Activated T-helper 2 cell treated with anti-CD3 and anti-CD28 coated beads, Interferon-gamma antibody, Interleukin-2, Interleukin-4, amounts not matched to agents 10 μg/mL and 5 μg/mL and 100 μg/mL, durations not matched to agents 14 hours and 24 hours and 36 hours (primary cell): ENCODE data around the gene MXD4. TPM values are rescaled to one million over a fixed set of nuclear protein-coding genes. Genes with fewer than 3 reads are reported as not detected.

ENCODE experiments used
- DNase-seq: peaks from one replicate; pipeline ENCODE4 v3.0.0; 2021; ENCODE audit warnings: low spot score
- H3K27ac Mint-ChIP-seq: one replicate; pipeline ENCODE4 v1.8.0; 2021; ENCODE audit warnings: mixed read lengths
- H3K27me3 Mint-ChIP-seq: one replicate; pipeline ENCODE4 v1.8.0; 2021; ENCODE audit warnings: low read depth, mixed read lengths
- H3K36me3 Mint-ChIP-seq: one replicate; pipeline ENCODE4 v1.8.0; 2021; ENCODE audit warnings: low read depth, mixed read lengths
- H3K4me1 Mint-ChIP-seq: one replicate; pipeline ENCODE4 v1.8.0; 2021; ENCODE audit warnings: low read depth, mixed read lengths
- H3K4me3 Mint-ChIP-seq: one replicate; pipeline ENCODE4 v1.8.0; 2021; ENCODE audit warnings: low read depth, mild to moderate bottlenecking, moderate library complexity, mixed read lengths
- H3K9me3 Mint-ChIP-seq: one replicate; pipeline ENCODE4 v1.8.0; 2021; ENCODE audit warnings: mixed read lengths
- intact Hi-C: fragments of 100-400 bp; cut with micrococcal nuclease; formaldehyde crosslinking; loops from one replicate; pipeline ENCODE4 v1.15.1; 2023
- total RNA-seq: library from RNA; stranded (reverse); gene quantifications from 2 replicates; pipeline ENCODE4 v1.2.3, GENCODE V29; 2022

Gene MXD4
- total RNA-seq, 1 donor from 2014 or later: 7.9 TPM

DNA sequence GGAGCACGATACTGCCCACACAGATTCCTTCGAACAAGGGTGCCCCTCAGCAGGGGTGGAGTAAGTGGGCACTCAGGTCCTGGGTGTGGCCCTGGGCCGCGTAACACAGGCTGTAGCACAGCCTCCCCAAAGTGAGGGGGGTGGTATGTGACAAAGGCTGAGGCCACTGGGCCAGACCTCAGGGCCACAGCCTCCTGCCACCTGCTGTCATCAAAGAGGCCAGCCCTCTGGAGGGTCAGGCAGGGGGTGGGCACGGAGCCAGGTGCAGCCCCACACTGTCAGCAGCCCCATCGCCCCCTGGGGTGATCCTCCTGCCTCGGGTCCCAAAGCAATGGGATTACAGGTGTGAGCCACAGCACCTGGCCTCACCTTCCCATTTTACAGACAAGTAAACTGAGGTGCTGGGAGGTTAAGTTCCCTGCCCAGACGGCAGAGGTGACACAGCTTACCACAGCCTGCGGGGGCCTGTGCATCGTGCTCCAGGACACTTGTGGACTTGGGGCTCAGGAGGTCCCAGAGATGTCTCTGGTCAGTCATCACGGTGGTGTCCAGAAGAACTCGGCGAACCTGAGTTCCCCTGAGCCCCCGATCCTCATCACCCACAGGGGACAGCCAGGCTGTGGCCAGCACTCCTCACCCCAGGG is 27.5 kb upstream of the MXD4 start:
- DNase-seq: no peak
- no peak overlapping the region for H3K4me3 Mint-ChIP-seq
- no peaks in the 10 kb centered on the region for H3K9me3 Mint-ChIP-seq
- H3K4me1 Mint-ChIP-seq: peaks cover 10% of the 10 kb centered on the region
- no peak overlapping the region for H3K27ac Mint-ChIP-seq
- peaks cover 5% of the 10 kb centered on the region for H3K27me3 Mint-ChIP-seq
- no peaks in the 10 kb centered on the region for H3K36me3 Mint-ChIP-seq
- intact Hi-C loops: no loop called here

DNA sequence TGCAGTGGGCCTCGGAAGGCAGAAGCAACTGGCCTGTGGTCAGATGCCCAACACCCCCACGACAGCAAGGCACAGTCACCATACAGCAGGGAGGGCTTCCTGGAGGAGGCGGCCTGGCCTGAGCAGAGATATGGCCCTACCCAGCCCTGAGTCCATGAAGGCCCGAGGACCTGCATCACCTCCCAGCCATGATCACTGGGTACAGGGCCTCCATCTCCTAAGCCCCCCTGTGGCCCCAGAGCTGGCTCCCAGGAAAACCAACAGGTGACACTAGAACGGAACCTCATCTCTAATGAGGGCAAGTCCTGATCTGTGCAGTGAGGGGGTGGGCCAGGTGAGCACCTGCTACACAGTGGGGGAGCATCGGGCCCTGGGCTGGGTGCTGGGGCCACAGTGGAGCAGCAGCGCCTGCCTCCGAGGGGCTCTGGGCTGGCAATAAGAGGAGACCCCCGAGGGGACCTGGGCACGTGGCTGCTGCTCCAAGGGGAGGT is 26.2 kb upstream of the MXD4 start:
- DNase-seq: no peak
- H3K9me3 Mint-ChIP-seq: no peaks in the 10 kb centered on the region
- H3K36me3 Mint-ChIP-seq: no peaks in the 10 kb centered on the region
- no peak overlapping the region for H3K27ac Mint-ChIP-seq
- H3K4me1 Mint-ChIP-seq: peaks cover 10% of the 10 kb centered on the region
- H3K27me3 Mint-ChIP-seq: peaks cover 3% of the 10 kb centered on the region
- H3K4me3 Mint-ChIP-seq: no peak overlapping the region
- intact Hi-C loops: no loop called here

DNA sequence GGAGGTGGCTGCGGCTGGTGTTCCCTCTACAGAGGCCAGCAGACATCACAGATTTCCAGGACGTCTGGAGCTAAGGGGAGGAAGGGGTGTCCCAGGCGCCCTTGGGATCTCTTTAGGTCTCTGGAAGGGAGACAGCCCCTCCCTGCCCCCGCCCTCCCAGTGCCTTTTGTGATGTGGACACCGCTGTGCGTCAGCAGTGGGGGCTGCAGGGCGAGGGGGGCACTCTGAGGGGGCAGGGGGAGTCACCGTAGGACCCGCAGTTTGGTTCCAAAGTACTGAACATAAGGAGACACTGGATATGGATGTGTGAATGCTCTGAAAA is 25.6 kb upstream of the MXD4 start:
- H3K36me3 Mint-ChIP-seq: no peaks in the 10 kb centered on the region
- H3K4me1 Mint-ChIP-seq: peaks cover 11% of the 10 kb centered on the region

DNA sequence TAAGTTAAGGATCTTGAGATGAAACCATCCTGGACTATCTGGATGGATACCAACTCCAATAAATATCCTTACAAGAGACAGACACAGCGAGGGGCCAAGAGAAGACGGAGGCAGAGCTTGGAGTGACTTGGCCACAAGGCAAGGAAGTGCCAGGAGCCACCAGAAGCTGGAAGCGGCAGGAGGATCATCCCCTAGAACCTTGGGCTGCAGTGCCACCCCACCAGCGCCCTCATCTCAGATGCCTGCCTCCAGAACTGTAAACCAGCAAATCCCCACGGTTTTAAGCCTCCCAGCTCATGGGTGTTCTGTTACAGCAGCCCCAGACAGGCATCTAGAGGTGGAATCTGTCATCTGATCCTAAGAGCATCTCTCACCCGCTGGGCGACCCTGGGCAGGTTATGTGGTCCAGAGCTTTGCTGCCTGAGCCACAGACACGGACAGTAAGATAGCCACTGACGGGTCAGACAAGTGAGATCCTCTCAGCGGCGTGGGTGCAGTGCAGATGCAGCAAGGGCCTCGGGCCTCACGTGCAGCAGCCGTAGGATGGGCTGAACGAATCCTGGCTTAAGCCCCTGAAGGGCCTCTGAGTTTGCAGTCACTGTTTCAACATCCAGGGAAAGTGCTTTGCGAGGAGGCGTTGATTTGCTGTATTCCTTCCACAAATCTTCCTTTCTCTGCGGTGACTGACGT is 25.1 kb upstream of the MXD4 start:
- Mint-ChIP-seq H3K27me3 (no peaks in the 10 kb centered on the region), H3K4me3 (no peak overlapping the region), H3K9me3 (no peaks in the 10 kb centered on the region), H3K4me1 (peaks cover 16% of the 10 kb centered on the region), H3K36me3 (no peaks in the 10 kb centered on the region), H3K27ac (no peak overlapping the region)
- intact Hi-C loops: no loop called here
- no peak for DNase-seq

More for the DNA sequence above, 25.6 kb upstream of the MXD4 start:
- Mint-ChIP-seq H3K9me3 (no peaks in the 10 kb centered on the region), H3K27me3 (no peaks in the 10 kb centered on the region), H3K4me3 (no peak overlapping the region), H3K27ac (no peak overlapping the region)
- DNase-seq: no peak
- intact Hi-C loops: no loop called here

DNA sequence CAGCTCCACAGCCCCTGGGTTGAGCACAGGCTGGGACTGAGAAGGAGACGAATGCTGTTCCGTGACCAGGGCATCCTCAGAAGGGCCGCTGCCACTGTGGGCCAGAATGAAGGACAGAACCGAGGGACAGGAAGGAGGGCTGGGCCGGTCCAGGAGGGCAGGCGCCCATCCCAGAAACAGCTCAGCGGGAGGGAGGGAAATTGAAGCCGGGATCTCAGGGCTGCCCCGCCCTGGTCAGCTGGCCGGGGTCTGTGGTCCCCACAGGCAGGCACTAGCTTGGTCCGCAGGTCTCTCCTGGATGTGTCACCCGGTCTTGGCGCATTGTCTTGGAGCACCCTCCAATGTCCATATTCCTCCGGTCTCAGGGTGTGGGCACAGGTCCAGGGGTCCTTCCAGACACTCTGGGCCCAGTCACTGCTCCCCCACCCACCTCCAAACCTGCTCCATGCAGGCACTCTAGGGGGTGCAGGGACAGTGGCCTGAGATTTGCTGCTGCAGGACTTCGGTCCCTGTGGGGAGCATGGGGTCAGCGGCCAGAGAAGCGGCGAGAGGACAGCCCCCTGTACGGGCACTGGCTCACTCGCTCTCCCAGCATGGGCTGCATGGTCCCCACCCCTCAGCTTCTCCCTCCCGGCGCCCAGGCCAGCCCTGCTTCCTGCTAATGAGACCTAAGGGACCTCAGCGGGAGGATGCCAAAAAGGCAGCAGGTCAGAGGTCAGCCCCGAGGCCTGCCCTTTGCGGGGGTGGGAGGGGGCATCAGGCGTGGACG is 23.9 kb upstream of the MXD4 start:
- Mint-ChIP-seq H3K27me3 (no peaks in the 10 kb centered on the region), H3K9me3 (no peaks in the 10 kb centered on the region), H3K4me1 (peaks cover 25% of the 10 kb centered on the region), H3K4me3 (no peak overlapping the region), H3K27ac (no peak overlapping the region), H3K36me3 (no peaks in the 10 kb centered on the region)
- intact Hi-C loops: no loop called here
- no peak for DNase-seq

DNA sequence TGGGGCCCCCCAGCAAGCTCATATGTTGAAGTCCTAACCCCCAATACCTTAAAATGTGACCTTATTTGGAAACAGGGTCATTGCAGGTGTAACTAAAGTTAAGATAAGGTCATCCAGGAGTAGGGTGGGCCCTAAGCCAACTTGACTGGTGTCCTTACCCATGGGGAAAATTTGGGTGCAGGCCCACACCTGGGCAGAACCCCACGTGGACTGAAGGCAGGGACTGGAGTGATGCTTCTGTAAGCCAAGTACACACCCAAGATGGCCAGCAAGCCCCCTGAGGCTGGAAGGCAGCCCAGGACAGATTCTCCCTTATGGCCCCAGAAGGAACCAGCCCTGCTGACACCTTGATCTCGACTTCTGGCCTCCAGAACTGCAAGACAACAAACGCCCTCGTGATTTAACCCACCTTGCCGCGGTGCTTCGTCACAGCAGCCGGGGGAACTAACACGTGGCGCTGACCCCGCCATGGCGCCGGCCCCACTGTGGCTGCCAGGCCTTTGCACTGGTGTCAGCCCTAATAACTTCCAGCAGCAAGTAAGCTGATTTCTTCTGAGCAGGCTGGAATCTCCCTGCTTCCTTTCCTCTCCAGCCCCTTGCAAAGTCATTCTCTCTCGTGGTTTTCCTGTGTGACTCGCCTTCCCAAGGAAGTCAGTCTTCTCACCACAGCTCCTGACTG is 23.2 kb upstream of the MXD4 start:
- H3K27ac Mint-ChIP-seq: no peak overlapping the region
- H3K4me3 Mint-ChIP-seq: no peak overlapping the region
- peaks cover 26% of the 10 kb centered on the region for H3K4me1 Mint-ChIP-seq
- no peak for DNase-seq
- intact Hi-C loops: no loop called here
- H3K36me3 Mint-ChIP-seq: no peaks in the 10 kb centered on the region
- H3K9me3 Mint-ChIP-seq: no peaks in the 10 kb centered on the region
- no peaks in the 10 kb centered on the region for H3K27me3 Mint-ChIP-seq

DNA sequence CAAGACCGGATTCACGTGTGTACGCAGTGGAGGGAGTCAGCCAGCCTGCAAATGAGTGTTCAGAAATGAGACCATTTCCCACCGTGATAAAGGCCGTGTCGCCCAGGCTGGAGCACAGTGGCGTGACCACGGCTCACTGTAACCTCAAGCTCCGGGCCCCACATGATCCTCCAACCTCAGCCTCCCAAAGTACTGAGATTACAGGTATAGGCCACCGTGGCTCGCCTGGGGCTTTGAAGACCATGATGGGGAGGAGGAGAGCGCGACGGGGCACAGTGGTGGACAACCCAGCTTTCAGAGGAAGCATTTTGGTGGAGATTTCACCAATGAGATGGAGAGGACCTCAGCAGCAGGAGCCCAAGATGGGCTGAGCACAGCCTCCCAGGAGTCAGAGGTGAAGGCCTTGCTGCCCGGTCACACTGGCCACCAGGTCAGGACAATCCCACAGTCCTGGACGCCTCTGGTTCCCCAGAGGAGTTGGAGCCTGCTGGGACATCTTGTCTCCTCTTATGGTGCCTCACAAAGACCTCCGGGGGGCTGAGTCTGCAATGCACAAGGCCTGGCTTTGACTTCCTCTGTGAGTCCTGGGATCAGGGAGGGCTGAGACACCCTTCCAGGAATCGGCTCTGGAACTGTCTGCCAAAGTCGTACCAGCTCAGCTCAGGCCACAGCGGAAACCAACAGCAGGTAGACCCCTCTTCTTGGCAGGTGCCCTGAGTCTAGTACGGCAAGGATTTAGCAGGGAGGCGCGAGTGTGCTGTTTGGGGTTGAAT is 22.4 kb upstream of the MXD4 start:
- peaks cover 24% of the 10 kb centered on the region for H3K4me1 Mint-ChIP-seq
- no peak overlapping the region for H3K27ac Mint-ChIP-seq
- H3K27me3 Mint-ChIP-seq: no peaks in the 10 kb centered on the region
- H3K36me3 Mint-ChIP-seq: no peaks in the 10 kb centered on the region
- H3K9me3 Mint-ChIP-seq: no peaks in the 10 kb centered on the region
- H3K4me3 Mint-ChIP-seq: no peak overlapping the region
- no peak for DNase-seq
- intact Hi-C loops: no loop called here

DNA sequence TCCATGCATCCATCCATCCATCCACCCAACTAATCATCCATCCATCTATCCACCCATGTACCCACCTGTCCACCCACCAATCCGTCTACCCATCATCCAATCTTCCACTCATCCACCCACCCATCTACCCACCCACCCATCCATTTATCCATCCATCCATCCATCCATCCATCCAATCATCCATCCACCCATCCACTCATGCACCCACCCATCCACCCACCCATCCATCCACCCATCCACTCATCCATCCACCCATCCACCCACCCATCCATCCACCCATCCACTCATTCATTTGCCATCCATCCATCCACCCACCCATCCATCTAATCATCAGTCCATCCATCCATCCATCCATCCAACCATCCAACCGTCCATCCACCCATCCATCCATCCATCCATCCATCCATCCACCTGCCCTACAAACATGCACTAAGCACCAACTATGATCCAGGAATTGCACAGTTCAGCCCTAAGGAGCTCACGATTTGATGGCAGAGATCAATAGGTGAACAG is 21.3 kb upstream of the MXD4 start:
- no peaks in the 10 kb centered on the region for H3K9me3 Mint-ChIP-seq
- intact Hi-C loops: loop anchor here (2.0 kb wide), 2 partner anchors 20 to 130 kb away; partner anchors contain the start of gene MXD4
- no peak overlapping the region for H3K4me3 Mint-ChIP-seq
- no peaks in the 10 kb centered on the region for H3K27me3 Mint-ChIP-seq
- H3K27ac Mint-ChIP-seq: no peak overlapping the region
- H3K4me1 Mint-ChIP-seq: peaks cover 24% of the 10 kb centered on the region
- no peaks in the 10 kb centered on the region for H3K36me3 Mint-ChIP-seq
- DNase-seq: no peak

DNA sequence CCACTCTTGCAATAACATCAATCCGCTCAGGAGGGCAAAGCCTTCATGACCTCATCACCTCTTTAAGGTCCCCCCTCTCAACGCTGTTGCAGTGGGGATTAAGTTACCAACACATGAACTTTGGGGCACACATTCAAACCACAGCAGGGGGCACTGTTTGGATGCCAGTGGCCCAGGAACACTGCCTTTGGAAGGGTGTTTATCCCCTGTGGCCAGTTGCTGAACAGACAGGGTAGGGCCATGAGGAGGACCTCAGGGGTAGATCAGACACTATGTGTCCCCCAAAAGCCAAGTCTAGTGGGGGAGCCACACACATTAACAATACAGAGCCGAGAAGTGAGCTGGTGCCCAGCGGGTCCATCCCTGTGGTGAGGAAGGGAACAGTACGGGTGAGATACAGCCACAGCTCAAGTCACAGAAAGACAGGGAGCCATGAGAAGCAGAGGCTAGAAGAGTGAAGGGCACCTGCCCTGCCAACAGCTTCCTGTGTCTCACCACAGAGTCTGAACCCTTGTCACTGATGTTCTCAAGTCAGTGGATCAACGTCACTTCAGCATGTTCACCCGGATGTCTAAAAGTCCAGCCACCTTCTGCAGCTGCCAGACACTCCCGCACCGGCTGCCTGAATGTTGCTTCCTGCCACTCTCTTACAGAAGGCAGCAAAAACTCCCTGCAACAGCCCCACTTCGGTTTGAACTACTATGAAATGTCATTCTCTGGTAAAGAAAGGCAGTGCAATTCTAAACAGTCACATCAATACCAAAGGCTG is 19.9 kb upstream of the MXD4 start:
- Mint-ChIP-seq H3K9me3 (no peaks in the 10 kb centered on the region), H3K4me1 (peaks cover 24% of the 10 kb centered on the region), H3K36me3 (no peaks in the 10 kb centered on the region), H3K4me3 (peak overlapping the region; percentile 17), H3K27ac (peak overlapping the region; percentile 90), H3K27me3 (no peaks in the 10 kb centered on the region)
- intact Hi-C loops: loop anchor here (2.0 kb wide), 2 partner anchors 19 to 131 kb away; partner anchors contain the start of gene MXD4
- DNase-seq: peak; percentile 68

DNA sequence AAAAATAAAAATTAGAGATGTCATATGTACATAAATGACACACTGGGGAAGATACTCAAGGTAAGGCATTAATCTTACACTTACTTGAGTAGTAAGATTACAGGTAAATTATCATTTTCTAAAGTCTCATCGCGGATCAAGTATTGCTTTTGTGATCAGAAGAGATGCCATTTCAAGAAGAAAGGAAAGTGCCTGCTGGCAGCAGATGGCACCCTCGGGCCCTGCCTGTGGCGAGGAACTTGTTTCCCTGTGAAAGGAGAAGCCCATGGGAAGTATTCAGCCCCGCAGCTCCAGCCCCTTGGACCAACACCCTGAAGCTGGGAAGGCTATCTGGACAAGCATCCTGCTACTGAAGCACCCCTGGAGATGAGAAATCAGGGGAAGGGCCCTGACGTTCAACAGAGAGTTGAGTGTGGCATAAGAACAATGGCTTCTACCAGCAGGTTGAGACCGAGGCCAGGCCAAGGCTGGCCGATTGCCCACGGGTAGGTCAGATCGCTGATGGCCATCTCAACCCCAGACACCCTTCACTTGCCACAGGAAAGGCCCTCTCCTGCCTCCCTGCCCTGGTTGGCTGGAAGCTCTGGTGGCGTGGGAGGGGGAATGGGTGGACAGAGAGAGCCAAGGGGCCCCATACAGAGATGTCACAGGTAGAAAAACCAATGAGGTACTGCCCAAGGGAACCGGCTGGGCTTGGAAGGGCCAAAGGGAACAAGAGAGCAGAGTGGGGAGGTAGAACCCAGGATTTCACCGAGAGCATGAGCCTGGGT is 18.8 kb upstream of the MXD4 start:
- no peaks in the 10 kb centered on the region for H3K9me3 Mint-ChIP-seq
- no peaks in the 10 kb centered on the region for H3K27me3 Mint-ChIP-seq
- no peaks in the 10 kb centered on the region for H3K36me3 Mint-ChIP-seq
- H3K27ac Mint-ChIP-seq: peak overlapping the region; percentile 90
- intact Hi-C loops: no loop called here
- peaks cover 24% of the 10 kb centered on the region for H3K4me1 Mint-ChIP-seq
- DNase-seq: no peak
- no peak overlapping the region for H3K4me3 Mint-ChIP-seq

DNA sequence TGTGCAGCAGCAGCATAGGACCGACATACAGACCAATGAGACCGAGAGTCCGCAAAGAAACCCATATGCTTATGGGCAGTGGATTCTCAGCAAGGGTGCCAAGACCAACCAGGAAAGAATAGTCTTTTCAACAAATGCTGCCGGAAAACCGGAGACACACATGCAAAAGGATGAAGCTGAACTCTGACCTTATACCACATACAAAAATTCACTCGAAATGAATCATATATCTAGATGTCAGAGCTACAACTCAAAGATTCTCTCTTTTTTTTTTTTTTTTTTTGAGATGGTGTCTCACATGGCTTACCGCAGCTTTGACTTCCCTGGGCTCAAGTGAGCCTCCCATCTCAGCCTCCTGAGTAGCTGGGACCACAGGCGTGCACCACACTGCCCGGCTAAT is 16.0 kb upstream of the MXD4 start:
- peaks cover 22% of the 10 kb centered on the region for H3K4me1 Mint-ChIP-seq
- H3K4me3 Mint-ChIP-seq: no peak overlapping the region
- no peak for DNase-seq
- H3K27me3 Mint-ChIP-seq: no peaks in the 10 kb centered on the region
- no peaks in the 10 kb centered on the region for H3K36me3 Mint-ChIP-seq
- H3K27ac Mint-ChIP-seq: no peak overlapping the region
- no peaks in the 10 kb centered on the region for H3K9me3 Mint-ChIP-seq
- intact Hi-C loops: no loop called here
